Activated CD8-positive, alpha-beta T cell treated with anti-CD3 and anti-CD28 coated beads for 36 hours (primary cell): ENCODE data around the gene VPS54. TPM values are rescaled to one million over a fixed set of nuclear protein-coding genes. Genes with fewer than 3 reads are reported as not detected.

ENCODE experiments used
- ATAC-seq: fragments of 200-7000 bp; cut with Tn5 transposase; one replicate; pipeline ENCODE4 v1.10.0; 2021; ENCODE audit warnings: mild to moderate bottlenecking, moderate library complexity
- CTCF ChIA-PET: fragments of 350-600 bp; sonication (Branson Sonifier 250); formaldehyde crosslinking; loops from one replicate; lab custom pipeline; 2021; ENCODE audit warnings: antibody characterized with exemption; lab: Charles Lee
- POLR2A ChIA-PET: fragments of 350-600 bp; sonication (Branson Sonifier 250); formaldehyde crosslinking; loops from one replicate; lab custom pipeline; 2021; ENCODE audit warnings: antibody characterized with exemption; lab: Charles Lee
- DNase-seq: peaks from one replicate; pipeline ENCODE4 v3.0.0-alpha.2; 2020
- H3K27ac Mint-ChIP-seq: one replicate; pipeline ENCODE4 v1.8.0; 2021; ENCODE audit warnings: mild to moderate bottlenecking, mixed read lengths
- H3K27me3 Mint-ChIP-seq: one replicate; pipeline ENCODE4 v1.8.0; 2021; ENCODE audit warnings: mixed read lengths
- H3K36me3 Mint-ChIP-seq: one replicate; pipeline ENCODE4 v1.8.0; 2021; ENCODE audit warnings: low read depth, mixed read lengths
- H3K4me1 Mint-ChIP-seq: one replicate; pipeline ENCODE4 v1.8.0; 2021; ENCODE audit warnings: low read depth, mixed read lengths
- H3K4me3 Mint-ChIP-seq: one replicate; pipeline ENCODE4 v1.8.0; 2021; ENCODE audit warnings: mild to moderate bottlenecking, moderate library complexity, mixed read lengths
- H3K9me3 Mint-ChIP-seq: one replicate; pipeline ENCODE4 v1.8.0; 2021; ENCODE audit warnings: mixed read lengths
- intact Hi-C: fragments of 100-400 bp; cut with micrococcal nuclease; formaldehyde crosslinking; loops from one replicate; pipeline ENCODE4 v1.10.0; 2022
- total RNA-seq, 2 experiments: library from RNA; stranded (reverse); gene quantifications; one replicate each; pipeline ENCODE4 v1.2.3, GENCODE V29; 2021
- TF ChIP-seq, protein P1 (sequence below): fragments of 200-600 bp; IDR thresholded peaks from one replicate; pipeline ENCODE4 v1.8.0; 2022; ENCODE audit warnings: antibody characterized with exemption, mild to moderate bottlenecking

Gene VPS54
- total RNA-seq, 2 experiments from 2014 or later = 8.9 to 9.4 TPM

DNA sequence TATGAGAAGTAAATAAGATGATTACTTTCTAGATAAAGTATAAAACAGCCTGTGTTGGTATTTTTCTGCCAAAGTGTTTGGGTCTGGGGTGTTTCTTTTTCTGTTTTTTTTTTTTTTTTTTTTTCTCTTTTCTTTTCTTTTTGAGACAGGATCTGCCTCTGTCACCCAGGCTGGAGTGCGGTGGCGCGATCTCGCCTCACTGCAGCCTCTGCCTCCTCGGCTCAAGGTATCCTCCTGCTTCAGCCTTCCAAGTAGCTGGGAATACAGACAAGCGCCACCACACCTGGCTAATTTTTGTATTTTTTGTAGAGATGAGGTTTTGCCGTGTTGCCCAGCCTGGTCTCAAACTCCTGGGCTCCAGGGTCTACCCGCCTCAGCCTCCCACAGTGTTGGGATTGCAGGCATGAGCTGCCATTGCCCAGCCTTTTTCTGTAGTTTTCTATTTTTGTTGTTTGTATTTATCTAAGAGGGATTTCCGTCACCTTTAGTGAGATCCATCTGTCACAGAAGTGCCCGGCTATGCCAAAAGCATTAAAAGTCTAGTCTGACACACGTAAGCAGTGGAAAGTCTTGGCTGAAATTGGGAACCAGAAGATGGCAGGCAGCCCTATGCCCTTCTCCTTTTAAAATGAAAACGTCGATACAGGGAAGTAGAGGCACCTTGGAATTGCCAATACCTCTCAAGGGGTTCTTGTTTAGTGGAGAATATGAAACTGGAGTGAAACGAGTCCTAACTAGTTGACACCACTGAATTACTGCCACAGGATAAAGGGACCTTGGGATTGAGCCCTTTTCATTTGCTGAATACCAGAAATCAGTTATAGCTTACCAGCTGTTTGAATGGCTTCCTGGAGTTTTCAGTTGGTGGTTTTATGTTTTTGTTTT lies 163.6 kb downstream of the VPS54 start:
- CTCF ChIA-PET = interaction anchor here (1.1 to 2.7 kb wide), 4 partner anchors 9 to 157 kb away, joined by 3 to 8 read pairs (median 4); no protein-coding TSS in a partner anchor
- H3K27me3 Mint-ChIP-seq = no peaks in the 10 kb centered on the region
- intact Hi-C loops = no loop called here
- H3K9me3 Mint-ChIP-seq = peaks cover 2% of the 10 kb centered on the region
- H3K36me3 Mint-ChIP-seq = peaks cover 31% of the 10 kb centered on the region
- DNase-seq (no peak), ATAC-seq (no peak)
- H3K4me3 Mint-ChIP-seq = peak overlapping the region; percentile 43
- POLR2A ChIA-PET = interaction anchor here (0.6 to 8.0 kb wide), 3 partner anchors 13 to 267 kb away, joined by 3 to 58 read pairs (median 6); partner anchors contain the start of genes MDH1, UGP2 and WDPCP
- H3K27ac Mint-ChIP-seq = peak overlapping the region; percentile 90
- TF ChIP-seq, protein P1, sequence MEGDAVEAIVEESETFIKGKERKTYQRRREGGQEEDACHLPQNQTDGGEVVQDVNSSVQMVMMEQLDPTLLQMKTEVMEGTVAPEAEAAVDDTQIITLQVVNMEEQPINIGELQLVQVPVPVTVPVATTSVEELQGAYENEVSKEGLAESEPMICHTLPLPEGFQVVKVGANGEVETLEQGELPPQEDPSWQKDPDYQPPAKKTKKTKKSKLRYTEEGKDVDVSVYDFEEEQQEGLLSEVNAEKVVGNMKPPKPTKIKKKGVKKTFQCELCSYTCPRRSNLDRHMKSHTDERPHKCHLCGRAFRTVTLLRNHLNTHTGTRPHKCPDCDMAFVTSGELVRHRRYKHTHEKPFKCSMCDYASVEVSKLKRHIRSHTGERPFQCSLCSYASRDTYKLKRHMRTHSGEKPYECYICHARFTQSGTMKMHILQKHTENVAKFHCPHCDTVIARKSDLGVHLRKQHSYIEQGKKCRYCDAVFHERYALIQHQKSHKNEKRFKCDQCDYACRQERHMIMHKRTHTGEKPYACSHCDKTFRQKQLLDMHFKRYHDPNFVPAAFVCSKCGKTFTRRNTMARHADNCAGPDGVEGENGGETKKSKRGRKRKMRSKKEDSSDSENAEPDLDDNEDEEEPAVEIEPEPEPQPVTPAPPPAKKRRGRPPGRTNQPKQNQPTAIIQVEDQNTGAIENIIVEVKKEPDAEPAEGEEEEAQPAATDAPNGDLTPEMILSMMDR = no peak
- peaks cover 47% of the 10 kb centered on the region for H3K4me1 Mint-ChIP-seq

DNA sequence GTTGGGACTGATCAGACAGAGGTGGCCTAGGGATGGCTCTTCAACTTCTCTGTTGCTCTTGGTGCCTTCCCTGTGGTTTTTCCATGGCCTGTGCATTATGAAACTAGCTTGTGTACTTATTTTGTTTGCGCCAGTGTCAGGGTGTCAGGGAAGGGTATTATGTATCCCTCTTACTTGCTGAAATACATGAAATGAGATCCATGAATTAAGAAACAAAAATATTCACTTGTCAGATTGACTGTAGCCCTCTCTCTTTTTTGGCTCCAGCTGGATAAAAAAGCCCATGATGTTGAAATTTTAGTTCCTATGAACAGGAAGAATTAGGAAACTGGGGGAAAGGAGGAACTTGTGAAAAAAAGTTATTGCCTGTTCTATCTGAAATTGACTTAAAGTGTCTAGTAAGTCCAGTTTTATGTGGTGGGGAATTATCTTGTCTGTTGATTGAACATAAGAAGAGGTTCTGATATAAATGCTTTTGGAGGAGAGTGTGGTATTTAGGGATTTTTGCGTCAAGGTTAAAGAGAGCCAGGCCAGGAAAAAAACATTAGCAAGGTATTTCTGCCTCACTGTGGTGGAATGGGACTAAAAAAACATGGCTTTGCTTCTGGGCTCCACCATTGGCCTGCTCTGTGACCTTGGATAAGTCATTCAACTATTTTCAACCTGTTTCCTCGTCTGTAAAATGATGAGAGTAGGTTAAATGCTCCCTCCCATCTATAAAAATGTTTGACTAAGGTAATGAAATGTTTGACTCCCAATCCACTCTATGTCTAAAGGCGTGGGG lies 165.5 kb downstream of the VPS54 start:
- Mint-ChIP-seq H3K36me3 (peaks cover 21% of the 10 kb centered on the region), H3K4me3 (no peak overlapping the region), H3K4me1 (peaks cover 60% of the 10 kb centered on the region), H3K9me3 (peaks cover 2% of the 10 kb centered on the region), H3K27me3 (no peaks in the 10 kb centered on the region), H3K27ac (peak overlapping the region; percentile 90)
- DNase-seq (no peak), ATAC-seq (no peak)
- POLR2A ChIA-PET = interaction anchor here (0.8 to 8.0 kb wide), 2 partner anchors 11 to 157 kb away, joined by 3 to 58 read pairs; partner anchors contain the start of gene UGP2
- CTCF ChIA-PET = interaction anchor here (1.2 to 5.8 kb wide), 3 partner anchors 7 to 556 kb away, joined by 3 to 34 read pairs (median 4); no protein-coding TSS in a partner anchor
- TF ChIP-seq, protein P1 = no peak
- intact Hi-C loops = no loop called here

DNA sequence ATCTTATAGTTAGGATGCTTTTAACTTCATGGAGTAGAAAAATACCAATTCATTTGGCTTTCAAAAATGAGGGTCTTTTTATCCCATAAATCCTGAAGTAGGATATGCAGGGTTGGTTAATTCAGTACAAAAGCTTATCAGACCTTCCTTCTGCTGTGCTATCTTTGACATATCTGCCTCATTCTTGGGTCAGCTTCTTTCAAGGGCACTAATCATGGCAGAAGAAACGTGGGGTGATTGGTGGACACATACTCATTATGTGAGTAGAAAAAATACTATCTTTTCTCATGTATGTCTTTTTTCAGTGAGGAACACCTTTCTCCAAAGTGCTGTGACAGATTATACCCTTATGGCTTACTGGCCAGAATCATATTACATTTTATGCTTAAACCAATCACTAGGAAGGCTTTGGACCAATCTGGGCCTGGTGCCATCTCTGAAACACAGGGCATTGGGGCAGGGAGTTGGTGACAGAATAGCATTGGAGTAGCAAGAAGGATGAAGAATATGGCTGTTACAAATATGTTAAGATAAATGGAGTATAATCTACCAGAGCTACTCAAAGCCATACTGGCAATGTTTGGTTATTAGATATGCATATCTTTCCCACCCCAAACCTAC lies 167.4 kb downstream of the VPS54 start:
- Mint-ChIP-seq H3K4me3 (no peak overlapping the region), H3K9me3 (peaks cover 8% of the 10 kb centered on the region), H3K36me3 (peaks cover 21% of the 10 kb centered on the region), H3K27ac (no peak overlapping the region), H3K27me3 (no peaks in the 10 kb centered on the region), H3K4me1 (peaks cover 69% of the 10 kb centered on the region)
- POLR2A ChIA-PET = interaction anchor here (8.0 kb wide), 1 partner anchor 9 kb away, joined by 58 read pairs; the partner anchor contains the start of gene UGP2
- intact Hi-C loops = no loop called here
- CTCF ChIA-PET = interaction anchor here (0.6 to 5.8 kb wide), 3 partner anchors 8 to 264 kb away, joined by 3 to 34 read pairs (median 4); partner anchors contain the start of gene WDPCP
- TF ChIP-seq, protein P1 = no peak
- DNase-seq (no peak), ATAC-seq (no peak)

DNA sequence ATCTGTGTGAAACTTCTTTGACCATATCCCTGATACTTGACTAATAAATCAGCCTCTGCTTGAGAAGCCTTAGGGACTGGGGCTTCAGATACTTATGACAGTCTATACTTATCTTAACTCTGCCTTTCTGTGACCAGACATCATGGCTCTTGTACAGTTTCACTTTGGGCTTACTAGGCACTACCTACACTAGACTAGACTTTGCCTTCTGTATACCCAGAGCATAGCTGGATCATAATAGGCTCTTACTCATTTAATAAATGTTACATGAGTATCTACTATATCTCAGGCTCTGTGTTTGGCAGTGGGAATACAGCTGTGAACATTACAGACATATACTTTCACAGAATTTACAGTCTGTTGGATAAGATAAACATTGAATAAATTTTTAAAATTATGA lies 168.6 kb downstream of the VPS54 start:
- DNase-seq (no peak), ATAC-seq (peak; percentile 75)
- peaks cover 66% of the 10 kb centered on the region for H3K4me1 Mint-ChIP-seq
- H3K36me3 Mint-ChIP-seq = peaks cover 18% of the 10 kb centered on the region
- TF ChIP-seq, protein P1 = no peak
- ChIA-PET CTCF (interaction anchor here (0.5 to 5.8 kb wide), 2 partner anchors 10 to 247 kb away, joined by 3 to 34 read pairs; no protein-coding TSS in a partner anchor), POLR2A (interaction anchor here (8.0 kb wide), 1 partner anchor 8 kb away, joined by 58 read pairs; the partner anchor contains the start of gene UGP2)
- H3K4me3 Mint-ChIP-seq = no peak overlapping the region
- H3K27ac Mint-ChIP-seq = no peak overlapping the region
- intact Hi-C loops = no loop called here
- no peaks in the 10 kb centered on the region for H3K27me3 Mint-ChIP-seq
- peaks cover 8% of the 10 kb centered on the region for H3K9me3 Mint-ChIP-seq
